Neural crest cell (in vitro differentiated cells): ENCODE results near the gene PPP1R26. TPM values are rescaled to one million over a fixed set of nuclear protein-coding genes. Genes with fewer than 3 reads are reported as not detected.
"Not testable (repeated sequence)": the region's sequence is repeated elsewhere in the genome, so short reads cannot be mapped to it uniquely, and the experiment has no call there.

Experiments used
- DNase-seq: peaks from one replicate; pipeline ENCODE4 v3.0.0; 2021; ENCODE audit warnings: low read depth, mixed read lengths, low spot score
- H3K27ac Mint-ChIP-seq: one replicate; pipeline ENCODE4 v1.8.0; 2021; ENCODE audit warnings: mild to moderate bottlenecking, mixed read lengths; ENCODE audit not compliant: unreplicated experiment
- H3K27me3 Mint-ChIP-seq: 2 replicates; pipeline ENCODE4 v1.8.0; 2021; ENCODE audit warnings: low read depth, mild to moderate bottlenecking, mixed read lengths
- H3K36me3 Mint-ChIP-seq: 2 replicates; pipeline ENCODE4 v1.8.0; 2021; ENCODE audit warnings: low read depth, mild to moderate bottlenecking, mixed read lengths
- H3K4me1 Mint-ChIP-seq: 2 replicates; pipeline ENCODE4 v1.8.0; 2021; ENCODE audit warnings: mixed read lengths
- H3K4me3 Mint-ChIP-seq: one replicate; pipeline ENCODE4 v1.8.0; 2021; ENCODE audit warnings: mild to moderate bottlenecking, mixed read lengths
- H3K9me3 Mint-ChIP-seq: 2 replicates; pipeline ENCODE4 v1.8.0; 2021; ENCODE audit warnings: mixed read lengths
- CTCF ChIP-seq: fragments of 200-600 bp; sonication (generic); conservative IDR thresholded peaks from 2 replicates; pipeline ENCODE4 v1.5.0; 2021; ENCODE audit warnings: antibody characterized with exemption, mild to moderate bottlenecking
- total RNA-seq: library from RNA; stranded (reverse); gene quantifications from 2 replicates; pipeline ENCODE4 v1.2.1, GENCODE V29; 2021

Gene PPP1R26
- total RNA-seq, 1 donor from 2014 or later: 27.5 TPM

- no peak for TF ChIP-seq CTCF
- no peaks in the 10 kb centered on the region for H3K27me3 Mint-ChIP-seq
- no peaks in the 10 kb centered on the region for H3K36me3 Mint-ChIP-seq
- H3K4me3 Mint-ChIP-seq: no peak overlapping the region
- peaks cover 6% of the 10 kb centered on the region for H3K4me1 Mint-ChIP-seq
- no peak for DNase-seq
- H3K9me3 Mint-ChIP-seq: no peaks in the 10 kb centered on the region
- peak overlapping the region; percentile 27 for H3K27ac Mint-ChIP-seq
These were observed 23.0 kb upstream of the PPP1R26 start for GRCh38 chr9:135456436-135457104.

GRCh38 chr9:135458478-135458877 lies 21.1 kb upstream of the PPP1R26 start:
- DNase-seq, H3K36me3 Mint-ChIP-seq, H3K4me3 Mint-ChIP-seq, H3K9me3 Mint-ChIP-seq, H3K27me3 Mint-ChIP-seq, H3K4me1 Mint-ChIP-seq, H3K27ac Mint-ChIP-seq: not testable (repeated sequence)

- Mint-ChIP-seq H3K4me3 (no peak overlapping the region), H3K27me3 (no peaks in the 10 kb centered on the region), H3K4me1 (no peaks in the 10 kb centered on the region), H3K9me3 (no peaks in the 10 kb centered on the region), H3K27ac (no peak overlapping the region), H3K36me3 (no peaks in the 10 kb centered on the region)
- TF ChIP-seq CTCF: no peak
- DNase-seq: no peak
These were observed 17.6 kb upstream of the PPP1R26 start for GRCh38 chr9:135461936-135462335.

GRCh38 chr9:135463140-135463539 lies 16.4 kb upstream of the PPP1R26 start:
- no peaks in the 10 kb centered on the region for H3K9me3 Mint-ChIP-seq
- no peak for DNase-seq
- no peak for TF ChIP-seq CTCF
- no peak overlapping the region for H3K4me3 Mint-ChIP-seq
- H3K4me1 Mint-ChIP-seq: no peaks in the 10 kb centered on the region
- no peaks in the 10 kb centered on the region for H3K27me3 Mint-ChIP-seq
- H3K36me3 Mint-ChIP-seq: no peaks in the 10 kb centered on the region
- no peak overlapping the region for H3K27ac Mint-ChIP-seq

- no peak for DNase-seq
- Mint-ChIP-seq H3K27me3 (no peaks in the 10 kb centered on the region), H3K9me3 (no peaks in the 10 kb centered on the region), H3K27ac (peak overlapping the region; percentile 57), H3K4me1 (no peaks in the 10 kb centered on the region), H3K36me3 (no peaks in the 10 kb centered on the region), H3K4me3 (no peak overlapping the region)
- TF ChIP-seq CTCF: no peak
These were observed 15.4 kb upstream of the PPP1R26 start for GRCh38 chr9:135464181-135464580.

- TF ChIP-seq CTCF: no peak
- Mint-ChIP-seq H3K36me3 (no peaks in the 10 kb centered on the region), H3K4me1 (peaks cover 12% of the 10 kb centered on the region), H3K9me3 (no peaks in the 10 kb centered on the region), H3K27ac (no peak overlapping the region), H3K27me3 (no peaks in the 10 kb centered on the region), H3K4me3 (no peak overlapping the region)
- DNase-seq: no peak
These were observed 10.6 kb upstream of the PPP1R26 start for GRCh38 chr9:135468854-135469521.
